Thoracic aorta (tissue), 2 donors: Measurements from ENCODE around the gene TTLL4. TPM values are rescaled to one million over a fixed set of nuclear protein-coding genes. Genes with fewer than 3 reads are reported as not detected.

Experiments
- ATAC-seq: fragments of 150-250 bp; one replicate; pipeline ENCODE4 v1.8.0; 2017; ENCODE audit warnings: low read depth; ENCODE audit not compliant: insufficient number of reproducible peaks, low FRiP score
- DNase-seq: peaks from one replicate; pipeline ENCODE4 v3.0.0-alpha.2; 2020; ENCODE audit warnings: low spot score
- H3K27ac ChIP-seq, 2 donors: fragments of 200-600 bp; sonication (generic); 1 replicate in 1 of 2; 2 replicates in 1 of 2; pipeline ENCODE4 v1.5.1; 2016; ENCODE audit warnings: mild to moderate bottlenecking in 2 of 2, moderate library complexity in 2 of 2
- H3K27me3 ChIP-seq: fragments of 200-600 bp; sonication (generic); replicated peaks from 2 replicates; pipeline ENCODE4 v1.6.0; 2016; ENCODE audit warnings: mild to moderate bottlenecking; ENCODE audit not compliant: insufficient read depth
- H3K36me3 ChIP-seq: fragments of 200-600 bp; sonication (generic); one replicate; pipeline ENCODE4 v1.5.1; 2016
- H3K4me1 ChIP-seq, 2 donors: fragments of 200-600 bp; sonication (generic); 1 replicate in 1 of 2; 2 replicates in 1 of 2; pipeline versions ENCODE4 v1.5.1 to v1.6.0; 2016; ENCODE audit warnings: low read depth in 2 of 2, mild to moderate bottlenecking in 1 of 2; ENCODE audit not compliant: control insufficient read depth in 1 of 2
- H3K4me3 ChIP-seq: fragments of 200-600 bp; sonication (generic); 2 replicates; pipeline ENCODE4 v1.5.1; 2016; ENCODE audit warnings: mild to moderate bottlenecking
- H3K9me3 ChIP-seq: fragments of 200-600 bp; sonication (generic); 2 replicates; pipeline ENCODE4 v1.5.1; 2016
- total RNA-seq, 2 donors: library from RNA; depleted of rRNA; stranded (reverse); fragments of >200 nt; gene quantifications; one replicate each; pipeline versions ENCODE4 v1.1.0 to v1.2.3, GENCODE V29; 2016
- TF ChIP-seq, protein P1 (sequence below): fragments of 200-600 bp; sonication (generic); IDR thresholded peaks from one replicate; pipeline ENCODE4 v1.5.1; 2019; ENCODE audit warnings: antibody characterized with exemption

Gene TTLL4
- total RNA-seq, 2 donors from 2014 or later, result 10.8 to 24.1 TPM

DNA sequence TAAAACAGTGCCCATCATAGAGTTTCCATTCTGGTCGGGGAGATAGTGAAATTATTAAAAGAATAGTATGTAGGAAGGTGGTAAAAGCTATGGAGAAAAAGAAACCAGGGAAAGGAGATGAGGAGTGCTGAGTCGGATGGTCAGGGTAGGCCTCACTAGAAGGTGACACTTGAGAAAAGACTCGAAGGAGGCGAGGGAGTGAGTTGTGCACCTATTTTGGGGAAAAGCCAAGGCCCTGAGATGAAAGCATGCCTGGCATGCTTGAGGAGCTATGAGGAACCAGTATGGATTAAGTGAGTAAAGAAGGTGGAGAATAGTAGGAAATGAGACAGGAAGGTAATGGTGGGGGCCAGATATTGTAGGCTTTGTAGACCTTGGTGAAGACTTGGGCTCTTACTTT lies 7.3 kb upstream of the TTLL4 start:
- peaks cover 18% of the 10 kb centered on the region for H3K36me3 ChIP-seq
- DNase-seq, result no peak
- no peak overlapping the region for H3K4me3 ChIP-seq
- H3K4me1 ChIP-seq, result no peaks in the 10 kb centered on the region
- no peaks in the 10 kb centered on the region for H3K27me3 ChIP-seq
- ATAC-seq, result no peak
- H3K27ac ChIP-seq, result no peak overlapping the region
- H3K9me3 ChIP-seq, result no peaks in the 10 kb centered on the region
- TF ChIP-seq, protein P1, sequence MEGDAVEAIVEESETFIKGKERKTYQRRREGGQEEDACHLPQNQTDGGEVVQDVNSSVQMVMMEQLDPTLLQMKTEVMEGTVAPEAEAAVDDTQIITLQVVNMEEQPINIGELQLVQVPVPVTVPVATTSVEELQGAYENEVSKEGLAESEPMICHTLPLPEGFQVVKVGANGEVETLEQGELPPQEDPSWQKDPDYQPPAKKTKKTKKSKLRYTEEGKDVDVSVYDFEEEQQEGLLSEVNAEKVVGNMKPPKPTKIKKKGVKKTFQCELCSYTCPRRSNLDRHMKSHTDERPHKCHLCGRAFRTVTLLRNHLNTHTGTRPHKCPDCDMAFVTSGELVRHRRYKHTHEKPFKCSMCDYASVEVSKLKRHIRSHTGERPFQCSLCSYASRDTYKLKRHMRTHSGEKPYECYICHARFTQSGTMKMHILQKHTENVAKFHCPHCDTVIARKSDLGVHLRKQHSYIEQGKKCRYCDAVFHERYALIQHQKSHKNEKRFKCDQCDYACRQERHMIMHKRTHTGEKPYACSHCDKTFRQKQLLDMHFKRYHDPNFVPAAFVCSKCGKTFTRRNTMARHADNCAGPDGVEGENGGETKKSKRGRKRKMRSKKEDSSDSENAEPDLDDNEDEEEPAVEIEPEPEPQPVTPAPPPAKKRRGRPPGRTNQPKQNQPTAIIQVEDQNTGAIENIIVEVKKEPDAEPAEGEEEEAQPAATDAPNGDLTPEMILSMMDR, result no peak

DNA sequence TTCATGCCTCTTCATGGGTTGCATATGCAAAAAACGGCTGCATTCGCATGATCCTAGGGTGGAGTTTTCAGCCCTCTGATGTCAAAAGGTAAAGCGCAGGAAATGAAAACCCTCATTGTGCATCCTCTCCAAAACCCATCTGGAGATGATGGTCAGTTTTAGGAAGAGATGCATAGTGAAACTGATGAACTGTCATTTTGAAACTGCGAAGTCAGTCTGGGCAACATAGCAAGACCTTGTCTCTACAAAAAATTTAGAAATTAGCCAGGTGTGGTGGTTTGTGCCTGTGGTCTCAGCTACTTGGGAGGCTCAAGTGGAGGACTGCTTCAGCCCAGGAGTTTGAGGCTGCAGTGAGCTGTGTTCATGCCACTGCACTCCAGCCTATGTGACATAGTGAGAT lies 2.5 kb upstream of the TTLL4 start:
- Histone ChIP-seq H3K4me1 (peaks cover 3 to 16% of the 10 kb centered on the region in 2 donors), H3K27ac (no peak overlapping the region), H3K9me3 (no peaks in the 10 kb centered on the region), H3K27me3 (no peaks in the 10 kb centered on the region), H3K36me3 (no peaks in the 10 kb centered on the region), H3K4me3 (no peak overlapping the region)
- ATAC-seq (no peak), DNase-seq (no peak)
- TF ChIP-seq, protein P1, result no peak

DNA sequence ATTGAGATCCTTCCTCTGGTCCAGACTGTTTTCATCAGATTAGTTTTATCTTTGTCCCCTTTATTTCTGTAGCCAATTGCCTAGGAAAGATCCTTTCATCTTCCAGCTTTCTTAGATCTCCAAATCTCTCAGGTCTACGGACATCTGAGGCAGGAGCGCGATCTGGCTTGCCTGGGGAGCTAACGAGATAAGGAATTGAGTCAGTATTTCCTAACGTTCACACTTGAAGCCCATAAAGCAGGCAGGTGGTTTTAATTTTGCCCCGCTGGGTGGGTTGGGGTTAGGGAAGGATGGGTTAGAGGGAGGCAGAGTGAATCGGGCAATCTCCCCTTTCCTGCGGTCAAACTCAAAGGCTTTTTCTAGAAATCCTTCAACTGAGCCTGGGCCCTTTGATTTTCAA lies 727 bp upstream of the TTLL4 start:
- no peaks in the 10 kb centered on the region for H3K36me3 ChIP-seq
- ATAC-seq (no peak), DNase-seq (no peak)
- peak overlapping the region; percentile 86 for H3K4me3 ChIP-seq
- H3K9me3 ChIP-seq, result no peaks in the 10 kb centered on the region
- TF ChIP-seq, protein P1, result no peak
- H3K27ac ChIP-seq, result no peak overlapping the region
- H3K27me3 ChIP-seq, result no peaks in the 10 kb centered on the region
- H3K4me1 ChIP-seq, result peaks cover 3 to 16% of the 10 kb centered on the region in 2 donors

DNA sequence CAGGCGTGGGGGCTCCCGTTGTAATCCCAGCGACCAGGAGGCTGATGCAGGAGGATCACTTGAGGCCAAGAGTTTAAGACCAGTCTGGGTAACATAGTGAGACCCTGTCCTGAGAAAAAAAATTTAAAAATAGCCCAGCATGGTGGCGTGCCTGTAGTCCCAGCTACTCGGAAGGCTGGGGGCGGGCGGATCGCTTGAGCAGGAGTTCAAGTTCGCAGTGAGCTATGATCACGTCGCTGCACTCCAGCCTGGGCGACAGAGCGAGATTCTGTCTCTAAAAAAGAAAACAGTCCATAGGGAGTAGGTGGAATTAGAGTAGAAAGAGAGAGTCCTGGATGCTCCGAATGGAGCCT lies 325 bp upstream of the TTLL4 start:
- peak overlapping the region; percentile 86 for H3K4me3 ChIP-seq
- no peak overlapping the region for H3K27ac ChIP-seq
- DNase-seq (no peak), ATAC-seq (no peak)
- peaks cover 3 to 16% of the 10 kb centered on the region in 2 donors for H3K4me1 ChIP-seq
- H3K9me3 ChIP-seq, result no peaks in the 10 kb centered on the region
- H3K36me3 ChIP-seq, result no peaks in the 10 kb centered on the region
- H3K27me3 ChIP-seq, result no peaks in the 10 kb centered on the region
- TF ChIP-seq, protein P1, result no peak

DNA sequence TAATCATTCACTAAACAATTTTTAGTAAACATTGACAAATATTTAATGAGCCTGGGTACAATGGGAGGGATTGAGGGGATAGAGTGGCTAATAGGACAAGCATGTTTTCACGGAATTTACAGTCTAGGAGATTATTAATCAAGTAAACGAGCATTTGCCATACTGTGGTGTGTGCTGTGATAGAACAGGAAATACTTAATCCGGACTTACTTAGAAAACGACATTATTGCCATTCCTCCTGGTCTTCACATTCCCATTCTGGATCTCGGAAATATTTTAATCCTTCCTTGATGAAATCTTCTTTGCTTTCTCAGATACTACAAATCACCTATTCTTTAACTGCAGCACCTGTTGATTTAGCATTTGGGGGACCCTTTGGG lies 905 bp downstream of the TTLL4 start:
- DNase-seq (no peak), ATAC-seq (no peak)
- Histone ChIP-seq H3K27ac (peak overlapping the region; percentile 83 to 86), H3K4me1 (peaks cover 3 to 16% of the 10 kb centered on the region in 2 donors), H3K9me3 (no peaks in the 10 kb centered on the region), H3K27me3 (no peaks in the 10 kb centered on the region), H3K36me3 (no peaks in the 10 kb centered on the region), H3K4me3 (peak overlapping the region; percentile 86)
- TF ChIP-seq, protein P1, result no peak
